Ascending aorta (tissue), 2 donors: ENCODE results near the gene C16orf74. TPM values are rescaled to one million over a fixed set of nuclear protein-coding genes. Genes with fewer than 3 reads are reported as not detected.

ENCODE experiments used
- DNase-seq, 2 donors: peaks; one replicate each; pipeline ENCODE4 v3.0.0-alpha.2; 2019; ENCODE audit warnings: low spot score in 2 of 2
- H3K27ac ChIP-seq, 2 donors: fragments of 200-600 bp; sonication (generic); one replicate each; pipeline ENCODE4 v1.5.1; 2016 to 2017; ENCODE audit warnings: mild to moderate bottlenecking in 1 of 2
- H3K27me3 ChIP-seq: fragments of 200-600 bp; sonication (generic); one replicate; pipeline ENCODE4 v1.5.1; 2017
- H3K36me3 ChIP-seq, 2 donors: fragments of 200-600 bp; sonication (generic); one replicate each; pipeline ENCODE4 v1.5.1; 2016
- H3K4me1 ChIP-seq, 2 donors: fragments of 200-600 bp; sonication (generic); one replicate each; pipeline ENCODE4 v1.5.1; 2016 to 2017; ENCODE audit warnings: mild to moderate bottlenecking in 1 of 2
- H3K4me3 ChIP-seq, 2 donors: fragments of 200-600 bp; sonication (generic); one replicate each; pipeline ENCODE4 v1.5.1; 2016 to 2017; ENCODE audit warnings: mild to moderate bottlenecking in 1 of 2
- H3K9me3 ChIP-seq, 2 donors: fragments of 200-600 bp; sonication (generic); one replicate each; pipeline ENCODE4 v1.5.1; 2016
- CTCF ChIP-seq, 3 experiments: fragments of 200-600 bp in 2 of 3; fragments of 450-650 bp in 1 of 3; sonication (generic) in 2 of 3; IDR thresholded peaks; one replicate each; pipeline ENCODE4 v1.5.1; 2016 to 2019; ENCODE audit warnings: antibody characterized with exemption in 3 of 3, mild to moderate bottlenecking in 1 of 3, moderate library complexity in 1 of 3
- intact Hi-C: fragments of 100-400 bp; cut with DNase I; formaldehyde crosslinking; loops from one replicate; pipeline ENCODE4 v1.15.1; 2023
- total RNA-seq: library from RNA; depleted of rRNA; stranded (reverse); fragments of >200 nt; gene quantifications from one replicate; pipeline ENCODE4 v1.1.0, GENCODE V29; 2016

C16orf74 gene
- total RNA-seq, 1 donor from 2014 or later, result not detected

- H3K36me3 ChIP-seq, result no peaks in the 10 kb centered on the region
- H3K9me3 ChIP-seq, result no peaks in the 10 kb centered on the region
- intact Hi-C loops, result no loop called here
- no peak overlapping the region for H3K4me3 ChIP-seq
- no peak overlapping the region for H3K27ac ChIP-seq
- H3K4me1 ChIP-seq, result no peaks in the 10 kb centered on the region
- no peak for TF ChIP-seq CTCF (IDR thresholded peaks at IDR 0.05)
- DNase-seq, result no peak
- H3K27me3 ChIP-seq, result no peaks in the 10 kb centered on the region
Observed at GRCh38 chr16:85735225-85735635, 15.7 kb downstream of the C16orf74 start.

- no peak for DNase-seq
- Histone ChIP-seq H3K4me1 (no peaks in the 10 kb centered on the region), H3K4me3 (no peak overlapping the region), H3K9me3 (no peaks in the 10 kb centered on the region), H3K27ac (no peak overlapping the region), H3K27me3 (no peaks in the 10 kb centered on the region), H3K36me3 (no peaks in the 10 kb centered on the region)
- intact Hi-C loops, result no loop called here
- no peak for TF ChIP-seq CTCF (IDR thresholded peaks at IDR 0.05)
Observed at GRCh38 chr16:85734311-85735017, 16.4 kb downstream of the C16orf74 start.

GRCh38 chr16:85733839-85734170 lies 17.1 kb downstream of the C16orf74 start:
- Histone ChIP-seq H3K27me3 (no peaks in the 10 kb centered on the region), H3K4me3 (no peak overlapping the region), H3K27ac (no peak overlapping the region), H3K9me3 (no peaks in the 10 kb centered on the region), H3K4me1 (no peaks in the 10 kb centered on the region), H3K36me3 (no peaks in the 10 kb centered on the region)
- intact Hi-C loops, result no loop called here
- DNase-seq, result no peak
- no peak for TF ChIP-seq CTCF (IDR thresholded peaks at IDR 0.05)

GRCh38 chr16:85733155-85733838 lies 17.6 kb downstream of the C16orf74 start:
- Histone ChIP-seq H3K36me3 (no peaks in the 10 kb centered on the region), H3K4me1 (no peaks in the 10 kb centered on the region), H3K4me3 (no peak overlapping the region), H3K27me3 (no peaks in the 10 kb centered on the region), H3K27ac (no peak overlapping the region), H3K9me3 (no peaks in the 10 kb centered on the region)
- intact Hi-C loops, result no loop called here
- no peak for DNase-seq
- no peak for TF ChIP-seq CTCF (IDR thresholded peaks at IDR 0.05)

GRCh38 chr16:85731179-85731578 lies 19.7 kb downstream of the C16orf74 start:
- intact Hi-C loops, result no loop called here
- Histone ChIP-seq H3K27ac (no peak overlapping the region), H3K4me1 (no peaks in the 10 kb centered on the region), H3K9me3 (no peaks in the 10 kb centered on the region), H3K36me3 (no peaks in the 10 kb centered on the region), H3K4me3 (no peak overlapping the region), H3K27me3 (no peaks in the 10 kb centered on the region)
- DNase-seq, result no peak
- TF ChIP-seq CTCF (IDR thresholded peaks at IDR 0.05), result no peak
